Measurements from ENCODE around the gene MYO5B.
A peak's percentile ranks its signal among the peaks of the same experiment; 100 is the strongest.

The MYO5B gene

GRCh38 chr18:50113726-50114125 lies 81.2 kb downstream of the MYO5B start:
- H3K4me3 ChIP-seq (ENCODE audit: low read depth, low read length): no peak overlapping the region
- no peak for TF ChIP-seq CTCF (IDR thresholded peaks at IDR 0.05; ENCODE audit: insufficient read depth, low read depth, low read length, missing control alignments)
- no peak for DNase-seq (ENCODE audit: low read depth)

GRCh38 chr18:50111398-50111797 lies 83.5 kb downstream of the MYO5B start:
- TF ChIP-seq CTCF (IDR thresholded peaks at IDR 0.05; ENCODE audit: insufficient read depth, low read depth, low read length, missing control alignments): peak; percentile 6

GRCh38 chr18:50107468-50107977 lies 87.4 kb downstream of the MYO5B start:
- TF ChIP-seq CTCF (IDR thresholded peaks at IDR 0.05; ENCODE audit: insufficient read depth, low read depth, low read length, missing control alignments): no peak
- H3K4me3 ChIP-seq (ENCODE audit: low read depth, low read length): no peak overlapping the region
- no peak for DNase-seq (ENCODE audit: low read depth)

More at GRCh38 chr18:50111398-50111797, 83.5 kb downstream of the MYO5B start:
- no peak for DNase-seq (ENCODE audit: low read depth)
- H3K4me3 ChIP-seq (ENCODE audit: low read depth, low read length): no peak overlapping the region

- TF ChIP-seq CTCF (IDR thresholded peaks at IDR 0.05; ENCODE audit: insufficient read depth, low read depth, low read length, missing control alignments): no peak
- no peak for DNase-seq (ENCODE audit: low read depth)
- no peak overlapping the region for H3K4me3 ChIP-seq (ENCODE audit: low read depth, low read length)
Observed at GRCh38 chr18:50105027-50105426, 89.9 kb downstream of the MYO5B start.

- TF ChIP-seq CTCF (IDR thresholded peaks at IDR 0.05; ENCODE audit: insufficient read depth, low read depth, low read length, missing control alignments): no peak
- no peak overlapping the region for H3K4me3 ChIP-seq (ENCODE audit: low read depth, low read length)
- no peak for DNase-seq (ENCODE audit: low read depth)
Observed at GRCh38 chr18:50104421-50104820, 90.5 kb downstream of the MYO5B start.

GRCh38 chr18:50099725-50100407 lies 95.1 kb downstream of the MYO5B start:
- no peak for TF ChIP-seq CTCF (IDR thresholded peaks at IDR 0.05; ENCODE audit: insufficient read depth, low read depth, low read length, missing control alignments)
- DNase-seq (ENCODE audit: low read depth): peak; percentile 70
- no peak overlapping the region for H3K4me3 ChIP-seq (ENCODE audit: low read depth, low read length)

GRCh38 chr18:50097702-50098101 lies 97.2 kb downstream of the MYO5B start:
- no peak for TF ChIP-seq CTCF (IDR thresholded peaks at IDR 0.05; ENCODE audit: insufficient read depth, low read depth, low read length, missing control alignments)
- no peak overlapping the region for H3K4me3 ChIP-seq (ENCODE audit: low read depth, low read length)
- peak; percentile 63 for DNase-seq (ENCODE audit: low read depth)
